Hematopoietic multipotent progenitor cell treated with erythropoietin and hydrocortisone succinate and interleukin-3 and kit ligand, for 8 days (in vitro differentiated cells): ENCODE data around the gene SUMO2.
"Not testable (repeated sequence)": the region's sequence is repeated elsewhere in the genome, so short reads cannot be mapped to it uniquely, and the experiment has no call there.

ENCODE experiments used
- DNase-seq: peaks from one replicate; pipeline ENCODE4 v3.0.0-alpha.2; 2015

SUMO2 gene

DNA sequence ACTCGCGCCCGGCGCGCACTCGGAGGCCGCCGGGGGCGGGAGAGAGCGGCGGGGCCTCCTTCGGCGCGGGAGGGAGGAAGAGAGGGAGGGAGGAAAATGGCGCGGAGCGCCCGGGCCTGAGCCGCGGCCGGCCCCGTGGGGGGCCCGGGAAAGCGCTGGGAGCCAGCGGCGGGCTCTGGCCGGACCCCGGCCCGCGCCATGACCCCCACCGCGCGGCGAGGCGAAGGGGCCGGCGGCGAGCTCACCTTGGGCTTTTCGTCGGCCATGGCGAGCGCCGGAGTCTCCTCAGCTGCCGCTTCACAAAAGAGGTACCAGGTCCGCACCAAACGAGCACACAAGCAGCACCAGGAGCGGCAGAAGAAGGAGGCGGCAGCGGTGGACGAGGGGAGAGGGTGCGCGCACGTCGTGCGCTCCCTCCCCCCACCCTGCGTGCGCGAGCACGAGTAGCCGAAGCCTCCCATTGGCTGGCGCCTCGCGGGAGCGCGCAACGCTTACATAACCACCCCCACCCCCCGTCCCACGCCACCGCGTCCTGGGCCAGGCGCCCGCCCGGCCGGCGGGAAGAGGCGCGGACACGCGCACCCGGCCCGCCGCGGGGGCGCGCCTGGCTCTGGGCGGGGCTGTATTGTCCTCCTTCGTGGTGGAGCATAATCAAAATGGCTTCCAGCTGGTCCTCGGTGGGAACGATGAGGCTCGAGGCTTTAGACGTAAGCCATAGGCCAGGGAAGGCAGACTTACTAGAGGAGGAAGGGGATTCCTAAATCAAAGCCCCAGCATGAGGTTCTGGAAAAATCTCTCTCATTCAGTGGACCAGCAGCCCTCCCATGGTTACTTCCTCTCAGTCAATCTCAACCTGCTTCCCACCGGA is at the start of gene SUMO2:
Gene SUMO2, minus strand, starts transcription at position 391 of the 868 bp plus-strand sequence. Its CDS starts 125 bp downstream, at position 266.
- DNase-seq, result peak; percentile 92

DNA sequence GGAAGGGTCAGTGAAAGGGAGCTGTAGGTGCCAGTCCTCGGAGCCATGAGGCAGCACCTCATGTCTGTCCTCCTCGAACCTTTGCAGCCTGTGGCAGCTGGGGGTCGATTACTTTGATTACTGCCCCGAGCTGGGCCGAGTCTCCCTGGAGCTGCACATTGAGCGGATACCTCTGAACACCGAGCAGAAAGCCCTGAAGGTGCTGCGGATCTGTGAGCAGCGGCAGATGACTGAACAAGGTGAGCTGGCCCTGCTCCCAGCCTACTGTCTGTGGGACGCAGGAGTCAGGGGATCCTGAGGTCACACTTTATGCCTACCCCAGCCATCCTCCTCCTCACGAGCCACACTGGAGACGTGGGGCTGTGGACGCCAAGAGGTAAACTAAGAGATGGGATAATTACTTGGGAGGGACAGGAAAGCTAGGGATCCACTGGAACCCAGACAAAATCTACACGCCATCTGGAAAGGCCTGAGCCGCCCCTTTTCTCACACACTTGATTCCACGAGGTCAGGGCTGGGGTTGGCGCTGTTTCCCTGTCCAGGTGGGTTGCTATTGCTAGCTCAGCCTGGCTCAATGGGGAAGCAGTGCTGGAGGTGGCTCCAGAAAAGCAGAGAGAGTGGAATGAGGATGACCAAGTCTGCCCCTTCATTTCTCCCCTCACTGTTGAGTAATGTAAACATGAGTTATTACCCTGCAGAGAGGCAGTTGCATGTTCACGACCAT is 49.1 kb upstream of the SUMO2 start:
- no peak for DNase-seq

DNA sequence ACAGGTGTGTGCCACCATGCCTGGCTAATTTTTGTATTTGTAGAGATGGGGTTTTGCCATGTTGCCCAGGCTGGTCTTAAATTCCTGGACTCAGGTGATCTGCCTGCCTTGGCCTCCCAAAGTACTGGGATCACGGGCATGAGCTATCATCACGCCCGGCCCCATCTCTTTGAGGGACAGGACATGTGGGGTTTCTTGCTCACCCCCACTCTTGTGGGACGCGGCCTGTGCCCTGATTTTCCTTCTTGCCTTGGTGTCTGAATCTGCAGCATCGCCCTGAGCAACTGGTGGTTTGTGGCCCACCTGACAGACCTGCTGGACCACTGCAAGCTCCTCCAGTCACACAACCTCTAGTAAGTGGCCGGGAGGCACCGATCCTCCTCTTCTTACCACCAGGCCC is 48.3 kb upstream of the SUMO2 start:
- no peak for DNase-seq

DNA sequence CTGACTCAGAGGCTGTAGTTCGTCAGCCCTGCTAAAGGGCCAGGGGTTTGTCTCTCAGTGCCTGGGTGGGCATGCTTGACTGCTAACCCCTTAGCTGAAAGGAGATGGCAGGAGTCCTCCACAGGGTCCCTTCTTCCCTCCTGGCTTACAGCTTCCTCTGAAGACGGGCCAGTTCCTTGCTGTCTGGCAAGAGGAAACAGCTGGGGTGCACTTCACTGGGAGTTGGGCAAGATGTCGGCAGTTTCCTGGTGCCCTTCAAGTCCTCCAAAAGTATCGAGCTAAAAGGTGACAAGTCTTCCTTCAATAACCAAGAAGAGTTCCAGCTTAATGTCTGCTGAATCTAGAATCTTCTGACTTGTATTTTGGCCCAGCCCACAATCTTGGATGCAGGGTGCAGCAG is 46.1 kb upstream of the SUMO2 start:
- DNase-seq, result no peak

DNA sequence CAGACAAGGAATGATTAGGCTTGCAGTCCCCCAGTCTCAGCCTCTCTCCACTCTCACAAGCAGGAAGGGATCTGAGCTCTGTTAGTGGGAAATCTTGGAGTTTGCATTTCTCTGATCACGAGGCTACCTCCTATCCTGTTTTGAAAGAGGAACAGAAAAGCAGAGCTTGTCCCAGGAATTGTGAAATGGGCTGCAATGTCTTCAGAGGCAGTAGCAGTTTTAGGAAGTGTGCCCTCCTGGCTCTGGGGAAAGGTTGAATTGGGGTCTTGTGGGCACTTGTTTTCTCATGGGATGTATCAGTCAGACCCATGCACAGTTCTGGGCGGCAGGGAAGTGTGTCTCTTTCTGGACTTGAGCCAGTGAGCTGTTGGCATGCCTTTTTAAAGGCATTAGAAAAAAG is 45.5 kb upstream of the SUMO2 start:
- no peak for DNase-seq

DNA sequence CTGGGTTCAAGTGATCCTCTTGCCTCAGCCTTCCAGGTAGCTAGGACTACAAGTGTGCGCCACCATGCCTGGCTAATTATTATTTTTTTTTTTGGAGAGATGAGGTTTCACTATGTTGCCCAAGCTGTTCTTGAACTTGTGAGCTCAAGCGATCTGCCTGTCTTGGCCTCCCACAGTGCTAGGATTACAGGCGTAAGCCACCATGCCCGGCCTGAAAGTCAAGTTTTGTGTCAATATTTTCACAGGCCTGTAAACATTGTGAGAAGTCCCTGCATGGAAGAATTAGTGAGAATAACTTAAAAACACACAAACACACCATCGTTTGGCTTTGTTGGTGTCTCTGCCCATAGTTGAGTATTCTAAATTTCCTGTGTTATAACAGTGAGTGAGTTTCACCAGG is 45.0 kb upstream of the SUMO2 start:
- DNase-seq, result no peak

DNA sequence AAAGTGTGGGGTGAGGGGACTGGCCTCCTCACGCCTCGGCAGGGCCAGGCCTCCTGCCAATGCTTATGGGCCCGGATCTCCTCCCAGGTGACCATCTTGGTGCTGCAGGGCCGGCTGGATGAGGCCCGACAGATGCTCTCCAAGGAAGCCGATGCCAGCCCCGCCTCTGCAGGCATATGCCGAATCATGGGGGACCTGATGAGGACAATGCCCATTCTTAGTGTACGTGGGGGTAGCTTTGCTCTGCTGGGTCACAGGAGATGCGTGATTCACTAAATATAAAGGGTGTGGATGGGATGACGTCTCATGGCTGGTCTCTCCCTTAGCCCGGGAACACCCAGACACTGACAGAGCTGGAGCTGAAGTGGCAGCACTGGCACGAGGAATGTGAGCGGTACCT is 42.3 kb upstream of the SUMO2 start:
- DNase-seq, result no peak

DNA sequence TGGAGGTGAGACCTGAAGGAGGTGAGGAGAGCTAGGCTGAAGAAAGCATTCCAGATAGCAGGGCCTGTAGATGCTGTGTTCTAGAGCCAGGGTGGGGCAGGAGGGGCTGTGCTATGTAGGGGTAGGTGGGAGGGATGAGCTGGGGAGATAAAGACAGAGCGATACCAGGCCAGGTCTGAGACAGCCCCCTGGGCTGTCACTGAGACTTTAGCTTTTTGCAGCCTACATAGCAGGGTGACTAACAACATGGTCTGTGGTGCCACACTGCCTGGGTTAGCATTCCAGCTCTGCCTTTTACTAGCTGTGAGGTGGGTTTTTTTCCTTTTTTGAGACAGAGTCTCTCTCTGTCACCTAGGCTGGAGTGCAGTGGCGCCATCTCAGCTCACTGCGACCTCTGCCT is 37.1 kb upstream of the SUMO2 start:
- DNase-seq, result no peak

DNA sequence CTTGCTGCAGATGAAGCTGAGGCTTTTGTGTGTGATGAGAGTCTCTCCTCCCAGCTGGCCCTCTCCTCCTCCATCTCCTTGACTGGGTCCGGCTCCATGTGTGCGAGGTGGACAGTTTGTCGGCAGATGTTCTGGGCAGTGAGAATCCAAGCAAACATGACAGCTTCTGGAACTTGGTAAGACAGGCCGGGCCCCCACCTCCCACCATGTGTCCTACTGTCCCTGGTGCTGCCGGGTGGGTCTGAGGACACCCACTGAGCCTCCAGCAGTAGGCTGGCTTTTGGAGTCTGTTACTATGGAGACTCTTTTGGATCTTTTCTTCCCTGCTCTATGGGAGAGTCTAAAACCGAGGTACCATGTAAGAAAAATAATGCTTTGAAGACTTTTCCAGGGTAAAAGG is 35.4 kb upstream of the SUMO2 start:
- no peak for DNase-seq

DNA sequence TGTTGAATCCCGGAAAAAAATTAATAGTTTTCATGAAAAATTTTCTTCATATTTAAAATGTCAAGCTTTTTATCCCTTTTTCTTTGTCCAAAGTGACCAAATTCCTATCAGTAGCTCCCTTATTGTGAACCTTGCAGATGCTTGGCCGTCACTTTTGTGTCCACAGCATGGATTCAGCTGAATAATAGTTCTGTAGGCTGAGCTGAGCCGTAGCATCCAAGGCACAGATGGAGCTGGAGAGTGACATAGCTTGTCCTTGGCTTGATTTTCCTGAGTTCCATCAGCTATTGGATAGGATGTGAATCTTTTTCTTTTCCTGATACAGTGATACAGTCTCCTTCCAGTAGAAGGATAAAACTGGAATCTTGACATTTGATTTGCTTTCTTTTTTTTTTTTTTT is 26.3 kb upstream of the SUMO2 start:
- no peak for DNase-seq

DNA sequence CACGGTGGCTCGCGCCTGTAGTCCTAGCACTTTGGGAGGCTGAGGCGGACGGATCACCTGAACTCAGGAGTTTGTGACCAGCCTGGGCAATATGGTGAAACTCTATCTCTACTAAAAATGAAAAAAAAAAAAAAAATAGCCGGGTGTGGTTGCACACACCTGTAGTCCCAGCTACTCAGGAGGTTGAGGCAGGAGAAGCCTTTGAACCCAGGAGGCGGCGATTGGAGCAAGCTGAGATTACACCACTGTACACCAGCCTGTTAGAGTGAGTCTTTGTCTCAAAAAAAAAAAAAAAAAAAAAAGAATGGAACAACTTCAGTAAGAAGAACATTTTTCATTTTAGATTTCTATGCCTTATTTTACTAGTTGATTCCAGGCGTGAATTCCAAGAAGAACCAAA is 25.4 kb upstream of the SUMO2 start:
- no peak for DNase-seq

DNA sequence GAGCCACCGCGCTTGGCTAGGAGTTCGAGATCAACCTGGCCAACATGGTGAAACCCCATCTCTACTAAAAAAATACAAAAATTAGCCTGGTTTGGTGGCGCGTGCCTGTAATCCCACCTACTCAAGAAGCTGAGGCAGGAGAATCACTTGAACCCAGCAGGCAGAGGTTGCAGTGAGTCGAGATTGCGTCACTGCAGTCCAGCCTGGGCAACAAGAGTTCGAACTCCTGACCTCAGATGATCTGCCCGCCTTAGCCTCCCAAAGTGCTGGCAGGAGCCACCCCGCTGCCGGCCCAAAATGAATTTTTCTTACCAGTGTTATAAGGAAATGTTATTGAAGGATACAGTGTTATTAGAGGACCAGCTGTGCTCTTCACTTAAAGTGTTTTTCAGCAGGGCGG is 25.0 kb upstream of the SUMO2 start:
- DNase-seq, result no peak

DNA sequence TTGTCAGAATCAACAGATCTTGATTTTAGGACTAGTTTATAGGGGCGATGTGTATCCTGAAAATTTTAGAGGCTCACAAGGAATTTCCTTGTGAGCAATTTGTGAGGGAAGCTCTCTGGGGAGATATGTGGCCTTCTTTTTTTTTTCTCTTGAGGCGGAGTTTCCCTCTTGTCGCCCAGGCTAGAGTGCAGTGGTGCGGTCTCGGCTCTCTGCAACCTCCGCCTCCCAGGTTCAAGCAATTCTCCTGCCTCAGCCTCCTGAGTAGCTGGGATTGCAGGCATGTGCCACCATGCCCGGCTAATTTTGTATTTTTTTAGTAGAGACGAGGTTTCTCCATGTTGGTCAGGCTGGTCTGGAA is 24.3 kb upstream of the SUMO2 start:
- not testable (repeated sequence) for DNase-seq

DNA sequence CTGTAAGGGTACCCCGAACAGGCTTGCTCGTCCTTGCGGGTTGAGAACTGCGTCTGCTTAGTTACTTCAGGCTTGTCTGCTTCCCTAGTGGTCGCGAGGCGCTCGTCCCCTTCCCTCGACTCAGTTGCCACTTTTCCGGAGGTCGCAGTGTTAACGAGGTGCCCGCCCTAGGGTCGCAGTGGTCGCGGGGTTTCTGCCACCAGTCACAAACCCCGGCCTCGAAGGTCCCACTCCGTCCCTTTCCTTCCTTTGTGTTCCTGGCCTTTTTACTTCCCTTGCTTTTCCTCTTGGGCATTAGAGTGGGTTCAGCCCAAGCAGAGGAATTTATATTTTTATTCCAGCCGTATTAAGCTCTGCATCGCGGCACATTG is 23.0 kb upstream of the SUMO2 start:
- DNase-seq, result no peak

DNA sequence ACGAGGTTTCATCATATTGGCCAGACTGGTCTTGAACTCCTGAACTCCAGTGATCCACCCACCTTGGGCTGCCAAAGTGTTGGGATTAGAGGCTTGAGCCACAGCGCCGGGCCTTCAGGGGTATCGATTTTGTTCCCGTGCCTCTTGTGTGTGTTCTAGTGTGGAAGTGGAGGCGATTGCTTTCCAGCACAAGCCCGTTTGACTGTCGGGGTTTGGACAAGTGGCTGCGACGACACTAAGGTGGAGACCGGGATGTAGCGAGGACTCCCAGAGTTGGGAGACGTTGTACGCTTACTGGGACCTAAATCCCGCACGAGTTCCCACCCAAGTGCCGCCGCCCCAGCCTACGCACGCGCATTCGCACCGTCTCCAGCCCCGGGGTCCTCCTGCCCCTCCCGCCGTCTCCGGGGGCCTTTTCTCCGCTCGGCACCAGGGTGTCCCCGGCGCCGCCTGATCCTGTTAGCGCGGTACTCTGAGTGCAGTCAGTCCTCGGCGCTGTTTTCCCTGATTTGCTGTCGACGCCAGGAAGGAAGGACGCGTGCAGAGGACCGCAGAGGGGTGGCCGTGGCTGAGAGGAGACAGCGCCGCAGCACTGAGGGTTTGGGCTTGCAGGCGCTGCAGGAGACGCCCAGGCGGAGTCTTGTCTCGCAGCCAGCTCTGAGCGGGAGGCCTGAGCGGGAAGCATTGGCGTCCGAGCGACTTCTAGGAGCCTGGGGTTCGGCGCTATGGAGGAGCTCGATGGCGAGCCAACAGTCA is 22.5 kb upstream of the SUMO2 start, which contains the start of gene NUP85:
Gene NUP85, plus strand, starts transcription at position 643 of the 756 bp plus-strand sequence. Its CDS starts 83 bp downstream, at position 726.
- peak; percentile 92 for DNase-seq

DNA sequence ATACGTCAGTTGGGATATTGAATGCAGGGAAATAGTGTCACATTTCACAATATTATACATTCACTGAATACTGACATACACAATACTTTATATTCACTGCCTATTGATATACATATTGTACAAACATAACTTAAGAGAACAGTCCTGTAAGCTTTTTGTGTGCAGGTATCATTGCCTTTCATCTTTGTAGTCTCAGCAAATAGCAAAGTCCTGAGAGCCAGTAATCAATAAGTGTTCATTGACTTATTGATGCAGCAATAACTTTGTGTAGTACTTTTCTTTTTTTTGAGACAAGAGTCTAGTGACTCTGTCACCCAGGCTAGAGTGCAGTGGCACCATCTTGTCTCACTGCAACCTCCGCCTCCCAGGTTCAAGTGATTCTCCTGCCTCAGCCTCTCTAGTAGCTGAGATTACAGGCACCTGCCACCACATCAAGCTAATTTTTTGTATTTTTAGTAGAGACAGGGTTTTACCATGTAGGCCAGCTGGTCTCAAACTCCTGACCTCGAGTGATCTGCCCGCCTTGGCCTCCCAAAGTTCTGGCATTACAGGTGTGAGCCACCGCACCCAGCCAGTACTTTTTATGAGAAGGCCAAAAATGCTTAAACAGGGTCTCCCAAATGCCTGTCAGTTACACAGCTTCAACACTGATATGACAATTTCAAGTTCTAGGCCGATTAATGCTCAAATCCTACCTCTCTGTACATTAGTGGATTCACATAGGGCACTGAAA is 17.3 kb upstream of the SUMO2 start:
- DNase-seq, result no peak

DNA sequence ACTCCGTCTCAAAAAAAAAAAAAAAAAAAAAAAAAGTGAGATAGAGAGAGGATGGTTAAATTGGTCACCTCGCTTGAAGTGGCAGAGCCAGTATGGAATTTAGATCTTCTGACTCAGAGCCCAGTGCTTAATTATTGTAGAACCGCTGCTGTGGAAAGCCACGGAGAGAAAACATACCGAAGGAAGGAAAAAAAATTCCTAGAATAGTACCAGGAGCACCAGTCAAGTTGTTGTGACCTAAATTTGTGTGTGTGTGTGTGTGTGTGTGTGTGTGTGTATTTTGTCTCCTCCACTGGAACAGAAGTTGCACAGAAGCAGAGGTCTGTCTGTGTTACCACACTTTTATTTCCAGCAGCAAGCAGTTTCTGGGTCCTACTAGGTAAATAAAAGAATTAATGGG is 12.1 kb upstream of the SUMO2 start:
- DNase-seq, result no peak

DNA sequence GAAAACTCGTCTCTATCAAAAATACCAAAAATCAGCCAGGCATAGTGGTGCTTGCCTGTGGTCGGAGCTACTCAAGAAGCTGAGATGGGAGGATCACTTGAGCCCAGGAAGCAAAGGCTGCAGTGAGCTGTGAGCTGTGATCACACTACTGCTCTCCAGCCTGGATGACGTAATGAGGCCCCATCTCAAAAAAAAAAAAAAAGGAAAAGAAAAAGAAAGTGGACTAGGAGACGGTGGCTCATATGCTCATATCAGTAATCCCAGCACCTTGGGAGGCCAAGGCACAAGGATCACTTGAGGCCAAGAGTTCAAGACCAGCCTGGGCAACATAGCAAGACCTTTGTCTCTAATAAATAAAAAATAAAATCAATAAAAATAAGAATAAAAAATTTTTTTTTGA is 8.8 kb upstream of the SUMO2 start:
- no peak for DNase-seq

DNA sequence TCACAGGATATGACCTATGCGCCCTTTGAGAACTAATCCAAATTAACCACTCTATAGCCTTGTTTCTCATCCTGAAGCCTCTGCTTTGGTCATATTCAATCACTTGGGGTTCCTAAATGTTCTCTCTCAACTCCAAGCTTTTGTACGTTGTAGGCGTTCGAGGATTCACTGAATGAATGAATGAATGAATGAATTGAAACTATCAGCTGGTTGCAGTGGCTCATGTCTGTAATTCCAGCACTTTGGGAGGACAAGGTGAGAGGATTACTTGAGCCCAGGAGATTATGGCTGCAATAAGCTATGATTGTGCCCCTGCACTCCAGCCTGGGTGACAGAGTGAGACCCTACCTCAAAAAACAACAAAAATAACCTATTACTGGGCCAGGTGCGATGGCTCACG is 5.9 kb upstream of the SUMO2 start:
- DNase-seq, result no peak

DNA sequence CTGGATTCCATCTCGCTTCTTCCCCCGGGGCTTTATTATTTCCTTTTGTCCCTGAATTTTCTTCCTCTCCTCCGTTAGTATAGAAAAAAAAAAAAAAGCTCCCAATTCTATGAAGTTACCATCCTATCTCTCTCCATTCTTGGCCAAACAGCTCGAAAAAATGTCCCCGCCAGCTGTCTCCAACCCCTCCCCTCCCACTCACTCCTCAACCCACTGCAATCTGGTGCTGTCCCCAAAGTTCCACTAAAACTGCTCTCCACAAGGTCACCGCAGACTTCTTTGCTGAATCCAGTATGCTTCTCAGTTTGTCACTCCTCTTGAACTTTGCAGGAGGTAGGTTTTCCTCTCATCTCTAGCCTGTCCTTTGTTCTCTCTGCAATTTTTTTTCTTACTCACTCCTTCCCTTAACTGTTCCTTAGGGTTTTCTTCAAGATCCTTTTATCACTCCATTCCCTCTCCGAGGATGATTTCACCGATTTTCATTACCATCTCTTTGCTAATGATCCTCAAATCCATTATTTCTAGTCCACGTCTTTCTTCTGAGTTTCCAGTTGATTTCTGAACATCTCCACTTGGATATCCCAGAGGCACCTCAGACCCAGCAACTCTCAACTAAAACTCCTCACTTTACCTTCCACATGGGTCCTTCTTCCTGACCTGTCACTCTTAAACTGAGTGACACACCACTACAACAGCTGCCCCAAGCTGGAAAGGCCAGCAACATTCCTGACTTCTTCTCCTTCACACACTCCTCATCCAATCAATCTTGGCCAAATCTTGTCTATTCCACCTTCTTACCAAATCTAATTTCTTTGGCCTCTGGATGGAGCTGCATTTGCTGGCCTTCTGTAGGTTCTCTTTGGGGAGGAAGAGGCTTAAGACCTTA is 1.5 kb upstream of the SUMO2 start:
- DNase-seq, result no peak

DNA sequence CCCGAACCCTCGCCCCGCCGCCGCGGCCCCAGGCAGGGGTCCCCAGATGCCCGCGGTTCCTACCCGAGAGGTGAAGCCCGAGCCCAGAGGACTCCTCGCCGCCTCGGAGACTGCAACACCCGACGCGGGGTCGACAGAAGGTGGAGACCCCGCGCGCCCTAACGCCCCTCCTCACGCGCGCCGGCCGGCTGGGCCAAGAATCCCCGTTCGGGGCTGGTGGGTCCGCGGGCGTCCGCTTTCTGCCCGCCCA is 515 bp downstream of the SUMO2 start:
- DNase-seq, result no peak

DNA sequence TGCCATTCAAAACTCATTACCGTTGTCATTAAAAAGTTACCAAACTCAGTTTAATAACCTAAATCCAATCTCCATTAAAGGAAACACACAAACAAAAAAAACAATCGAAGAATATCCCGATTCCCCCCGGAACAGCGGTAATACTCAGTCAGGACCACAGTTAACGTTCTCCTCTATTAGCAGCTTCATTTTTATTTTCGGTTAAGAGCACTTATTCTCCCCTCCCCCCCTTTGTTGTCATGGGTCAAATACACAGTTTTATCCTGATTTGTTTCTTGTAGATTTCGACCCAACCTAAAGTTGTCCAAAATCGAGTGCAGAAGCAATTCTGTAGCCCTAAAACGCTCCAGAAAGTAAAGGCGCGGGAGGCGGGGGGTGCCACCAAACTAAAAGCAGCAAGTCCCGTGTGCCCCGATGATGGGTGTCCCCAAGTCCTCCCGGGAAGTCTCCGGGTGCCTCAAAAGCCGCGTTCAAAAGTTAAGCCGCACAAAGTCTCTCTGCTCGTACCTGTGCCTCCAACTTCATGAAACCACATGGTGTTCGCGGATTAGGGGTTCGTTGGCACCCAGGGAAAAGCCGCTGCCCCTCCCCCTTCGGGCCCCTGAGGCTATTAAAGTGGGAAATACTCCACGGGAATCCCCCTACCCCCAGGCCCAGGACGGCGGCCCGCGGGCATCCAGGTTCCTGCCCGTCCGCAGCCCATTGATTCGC is 996 bp downstream of the SUMO2 start:
- peak; percentile 54 for DNase-seq
